Hepatocyte (in vitro differentiated cells): ENCODE measurements around the gene ZNRF3.

Source experiments
- EZH2phosphoT487 ChIP-seq: fragments of 200-600 bp; sonication (generic); IDR thresholded peaks from one replicate; pipeline ENCODE4 v1.6.1; 2018; ENCODE audit warnings: antibody characterized with exemption, mild to moderate bottlenecking, low read depth, moderate library complexity; ENCODE audit not compliant: unreplicated experiment, severe bottlenecking
- TF ChIP-seq, protein P1 (sequence below): fragments of 200-600 bp; sonication (generic); IDR thresholded peaks from 2 replicates; pipeline ENCODE4 v1.5.1; 2016; ENCODE audit warnings: antibody characterized with exemption, mild to moderate bottlenecking; ENCODE audit not compliant: poor library complexity

DNA sequence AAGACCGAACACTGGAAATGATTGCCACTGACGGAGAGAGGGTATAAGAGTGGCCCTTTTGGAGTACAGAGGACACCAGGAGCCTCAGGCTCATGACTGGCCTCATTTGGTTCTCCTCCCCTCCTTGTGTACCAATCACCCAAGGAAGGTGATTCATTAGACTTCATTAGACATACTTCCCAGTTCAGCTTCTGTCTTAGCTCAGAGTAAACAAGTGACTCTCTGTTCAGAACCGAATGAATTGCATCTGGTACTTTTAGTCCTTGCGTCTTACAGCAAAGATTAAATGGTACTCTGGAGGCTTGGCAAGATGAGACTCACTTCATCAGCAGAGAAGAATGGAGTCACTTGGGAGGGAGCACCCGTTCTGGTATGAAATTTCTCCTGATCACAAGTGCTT, 75.2 kb downstream of the ZNRF3 start:
- TF ChIP-seq, protein P1, sequence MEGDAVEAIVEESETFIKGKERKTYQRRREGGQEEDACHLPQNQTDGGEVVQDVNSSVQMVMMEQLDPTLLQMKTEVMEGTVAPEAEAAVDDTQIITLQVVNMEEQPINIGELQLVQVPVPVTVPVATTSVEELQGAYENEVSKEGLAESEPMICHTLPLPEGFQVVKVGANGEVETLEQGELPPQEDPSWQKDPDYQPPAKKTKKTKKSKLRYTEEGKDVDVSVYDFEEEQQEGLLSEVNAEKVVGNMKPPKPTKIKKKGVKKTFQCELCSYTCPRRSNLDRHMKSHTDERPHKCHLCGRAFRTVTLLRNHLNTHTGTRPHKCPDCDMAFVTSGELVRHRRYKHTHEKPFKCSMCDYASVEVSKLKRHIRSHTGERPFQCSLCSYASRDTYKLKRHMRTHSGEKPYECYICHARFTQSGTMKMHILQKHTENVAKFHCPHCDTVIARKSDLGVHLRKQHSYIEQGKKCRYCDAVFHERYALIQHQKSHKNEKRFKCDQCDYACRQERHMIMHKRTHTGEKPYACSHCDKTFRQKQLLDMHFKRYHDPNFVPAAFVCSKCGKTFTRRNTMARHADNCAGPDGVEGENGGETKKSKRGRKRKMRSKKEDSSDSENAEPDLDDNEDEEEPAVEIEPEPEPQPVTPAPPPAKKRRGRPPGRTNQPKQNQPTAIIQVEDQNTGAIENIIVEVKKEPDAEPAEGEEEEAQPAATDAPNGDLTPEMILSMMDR, result no peak
- TF ChIP-seq EZH2phosphoT487, result no peak
